GF-D8 (cell line): ENCODE measurements around the gene MLEC.

Source experiments
- DNase-seq: peaks from one replicate; lab custom pipeline; 2025; lab: John Stamatoyannopoulos, UW

Gene MLEC

DNA sequence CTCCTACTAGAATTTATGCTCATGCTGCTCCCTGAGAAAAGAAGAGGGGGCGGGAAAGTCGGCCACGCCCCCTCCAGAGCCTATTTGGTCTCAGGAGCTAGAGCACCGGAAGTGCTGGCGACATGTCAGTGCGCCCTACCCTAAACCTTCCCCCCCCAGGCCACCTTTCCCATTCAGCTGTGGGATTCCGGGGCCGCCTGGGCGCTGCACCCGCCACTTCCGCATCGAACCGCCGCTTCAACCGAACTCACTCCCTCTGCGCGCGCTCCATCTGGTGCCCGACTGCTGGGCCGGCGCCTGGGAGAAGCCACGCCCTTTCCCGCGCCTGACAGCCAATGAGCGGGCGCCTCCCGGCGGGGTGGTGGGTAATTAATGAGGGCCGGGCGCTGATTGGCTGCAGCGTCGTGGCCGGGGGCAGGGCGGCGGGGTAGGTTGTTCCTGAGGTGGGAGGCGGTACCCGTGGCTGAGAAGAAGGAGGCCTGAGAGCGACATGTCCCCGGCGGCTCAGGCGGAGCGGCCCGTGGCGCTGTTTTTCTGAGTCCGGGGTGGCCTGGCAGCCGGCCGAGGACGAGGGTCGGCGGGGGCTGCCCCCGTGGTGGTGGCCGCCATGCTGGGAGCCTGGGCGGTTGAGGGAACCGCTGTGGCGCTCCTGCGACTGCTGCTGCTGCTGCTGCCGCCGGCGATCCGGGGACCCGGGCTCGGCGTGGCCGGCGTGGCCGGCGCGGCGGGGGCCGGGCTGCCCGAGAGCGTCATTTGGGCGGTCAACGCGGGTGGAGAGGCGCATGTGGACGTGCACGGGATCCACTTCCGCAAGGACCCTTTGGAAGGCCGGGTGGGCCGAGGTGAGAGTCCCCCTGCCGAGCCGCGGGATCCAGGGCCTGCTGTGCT is at the start of gene MLEC:
Gene MLEC, plus strand, starts transcription at position 460 of the 888 bp plus-strand sequence. Its CDS starts 148 bp downstream, at position 608.
- DNase-seq: peak; percentile 94

GRCh38 chr12:120639771-120640721 is 46.9 kb upstream of the MLEC start, which contains the start of gene CABP1:
TSS of gene CABP1 (plus strand) at chr12:120640626. CDS start at chr12:120640686, 60 bp downstream.
- DNase-seq: no peak

- no peak for DNase-seq
Observed at GRCh38 chr12:120640861-120641833, 45.8 kb upstream of the MLEC start.

- no peak for DNase-seq
Observed at GRCh38 chr12:120642121-120642520, 44.8 kb upstream of the MLEC start.

- no peak for DNase-seq
Observed at GRCh38 chr12:120642826-120643225, 44.1 kb upstream of the MLEC start.

- DNase-seq: no peak
Observed at GRCh38 chr12:120643574-120643973, 43.4 kb upstream of the MLEC start.

DNA sequence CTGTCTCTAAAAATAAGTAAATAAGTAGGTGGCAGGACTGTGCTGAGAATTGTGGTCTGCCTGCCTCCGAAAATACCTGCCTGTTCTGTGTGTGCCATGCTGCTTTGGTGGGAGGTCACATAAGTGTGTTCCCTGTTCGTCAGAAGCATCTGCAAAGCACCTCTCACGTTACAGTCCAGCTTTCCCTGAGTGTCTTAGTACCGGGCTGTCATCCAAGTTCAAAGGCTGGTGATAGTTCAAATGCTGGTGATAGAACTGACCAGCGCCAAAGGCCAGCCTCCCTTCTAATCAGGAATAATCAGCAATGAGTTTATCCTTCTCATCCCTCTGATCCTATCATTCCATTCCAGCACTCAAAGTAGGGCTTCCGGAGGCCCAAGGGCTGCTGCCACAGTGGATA is 40.9 kb upstream of the MLEC start:
- DNase-seq: no peak

DNA sequence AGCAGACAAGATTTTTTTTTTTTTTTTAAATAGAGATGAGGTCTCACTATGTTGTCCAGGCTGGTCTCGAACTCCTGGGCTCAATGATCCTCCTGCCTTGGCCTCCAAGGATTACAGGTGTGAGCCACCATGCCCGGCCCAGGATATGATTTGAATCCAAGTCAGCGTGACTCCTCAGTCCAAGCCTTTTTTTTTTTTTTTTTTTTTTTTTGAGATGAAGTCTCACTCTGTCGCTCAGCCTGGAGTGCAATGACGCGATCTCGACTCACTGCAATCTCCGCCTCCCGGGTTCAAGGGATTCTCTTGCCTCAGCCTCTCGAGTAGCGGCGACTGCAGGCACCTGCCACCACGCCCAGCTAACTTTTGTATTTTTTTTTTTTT is 39.6 kb upstream of the MLEC start:
- DNase-seq: no peak

DNA sequence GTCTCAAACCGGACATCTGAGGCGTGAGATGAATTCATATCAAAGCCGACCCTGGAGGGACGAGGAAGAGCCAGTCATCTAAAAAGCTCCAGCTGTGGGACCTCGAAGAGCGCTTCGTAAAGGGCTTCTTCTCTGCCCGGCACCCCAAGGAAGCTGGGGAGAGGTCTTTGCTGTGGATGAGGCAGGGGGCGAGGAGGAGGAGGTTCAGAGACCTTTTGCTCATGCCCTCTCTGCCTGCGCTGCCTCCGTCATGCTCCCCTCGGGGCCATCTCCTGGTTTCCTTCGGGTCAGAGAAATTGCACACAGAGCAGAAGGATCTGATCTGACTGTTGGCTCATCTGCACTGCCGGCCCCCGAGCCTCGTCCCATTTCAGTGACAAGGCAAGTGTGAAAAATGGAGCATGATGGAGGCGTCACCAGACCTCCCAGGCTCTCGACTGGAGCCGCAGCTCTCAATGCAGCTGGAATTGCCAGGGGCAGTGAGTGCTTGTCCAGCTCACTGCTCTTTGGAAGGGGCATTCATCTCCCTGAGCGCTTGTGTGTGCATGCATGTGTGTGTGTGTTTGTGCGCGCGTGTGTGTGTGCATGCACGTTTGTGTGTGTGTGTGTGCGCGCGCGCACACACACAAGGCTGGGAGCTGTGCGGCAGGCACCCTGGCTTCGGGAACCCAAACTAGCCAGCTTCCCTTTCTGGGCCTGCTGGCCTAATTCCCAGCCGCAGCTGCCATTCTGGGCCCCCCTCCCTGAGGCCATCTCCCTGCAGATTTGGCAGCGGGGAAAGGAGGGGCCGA is 37.3 kb upstream of the MLEC start:
- no peak for DNase-seq

- DNase-seq: no peak
Observed at GRCh38 chr12:120650233-120650690, 36.7 kb upstream of the MLEC start.

DNA sequence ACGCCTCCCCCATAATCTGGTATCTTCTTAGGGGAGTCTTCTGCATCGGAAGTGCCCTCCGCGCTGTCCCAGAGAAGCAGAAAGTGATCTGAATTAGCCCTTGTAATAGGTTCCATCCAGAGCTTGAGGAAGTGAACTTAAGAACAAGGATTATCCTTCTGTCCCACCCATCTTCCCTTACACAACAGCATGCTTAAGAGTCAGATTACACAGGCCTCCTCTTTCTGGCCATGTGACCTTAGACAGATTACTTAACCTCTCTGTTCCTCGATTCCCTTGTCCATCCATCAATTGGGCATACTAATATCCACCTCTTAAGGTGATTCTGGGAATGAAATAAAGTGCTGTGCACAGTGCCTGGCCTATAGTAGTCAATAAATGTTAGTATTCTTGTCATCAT is 35.1 kb upstream of the MLEC start:
- no peak for DNase-seq

DNA sequence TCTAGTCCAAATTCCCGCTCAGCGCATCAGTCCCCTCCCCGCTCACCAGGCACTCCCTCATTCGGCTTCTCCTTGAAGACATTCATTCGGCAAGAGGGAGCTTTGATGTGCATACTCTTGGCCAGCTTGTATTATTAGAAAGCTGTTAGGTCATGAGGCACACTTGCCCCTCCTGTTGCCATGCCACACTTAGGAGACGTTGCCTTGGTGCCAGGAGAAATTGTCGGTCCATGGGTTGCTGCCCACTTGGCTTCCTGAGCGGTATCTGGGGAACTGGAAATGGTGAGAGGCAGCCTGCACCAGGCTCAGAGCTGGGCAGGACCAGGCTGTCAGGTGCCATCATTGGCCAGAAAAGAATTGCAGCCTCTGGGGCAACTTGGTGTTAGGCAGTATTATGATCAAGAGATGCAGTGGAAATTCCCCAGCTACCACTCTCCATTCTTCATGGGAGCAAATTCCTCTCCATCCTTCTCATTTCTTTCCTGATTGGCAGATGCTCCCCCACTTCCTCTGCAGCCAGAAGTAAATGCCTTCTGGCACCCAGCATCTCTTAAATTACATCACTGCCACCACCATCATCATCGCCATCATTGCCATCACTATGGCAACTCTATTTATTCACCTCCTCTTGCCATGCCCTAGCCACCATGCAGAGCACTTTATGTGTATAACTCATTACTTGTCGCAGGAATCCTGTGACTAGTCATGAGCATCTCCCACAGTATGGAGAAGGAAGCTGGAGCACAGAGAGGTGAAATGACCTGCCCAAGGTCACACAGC is 34.1 kb upstream of the MLEC start:
- no peak for DNase-seq

DNA sequence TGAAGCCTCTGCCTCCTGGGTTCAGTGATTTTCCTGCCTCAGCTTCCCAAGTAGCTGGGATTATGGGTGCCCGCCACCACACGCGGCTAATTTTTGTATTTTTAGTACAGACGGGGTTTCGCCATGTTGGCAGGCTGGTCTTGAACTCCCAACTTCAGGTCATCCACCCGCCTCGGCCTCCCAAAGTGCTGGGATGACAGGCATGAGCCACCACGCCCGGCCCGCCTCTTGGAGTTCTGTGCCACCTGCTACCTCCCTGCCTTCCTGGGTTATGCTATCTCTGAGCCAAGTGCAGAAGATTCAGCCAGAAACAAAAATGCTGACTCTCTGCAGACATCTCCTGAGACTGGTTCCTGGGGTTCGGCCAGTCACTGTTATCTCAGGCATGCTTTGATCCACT is 33.3 kb upstream of the MLEC start:
- DNase-seq: no peak

GRCh38 chr12:120654656-120655055 is 32.3 kb upstream of the MLEC start:
- no peak for DNase-seq

DNA sequence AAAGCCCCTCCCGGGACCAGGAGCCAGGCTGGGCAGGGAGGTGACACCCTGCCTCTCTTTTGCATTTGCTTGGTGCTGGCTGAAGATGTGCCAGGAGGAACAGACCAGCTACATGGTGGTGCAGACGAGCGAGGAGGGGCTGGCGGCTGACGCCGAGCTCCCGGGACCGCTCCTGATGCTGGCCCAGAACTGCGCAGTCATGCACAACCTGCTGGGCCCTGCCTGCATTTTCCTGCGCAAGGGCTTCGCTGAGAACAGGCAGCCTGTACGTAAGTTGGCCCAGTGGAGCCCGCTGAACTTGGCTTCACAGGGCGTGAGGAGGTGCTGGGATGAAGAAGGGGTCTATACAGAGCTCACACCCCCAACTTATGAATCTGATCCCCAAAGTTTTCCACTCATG is 30.9 kb upstream of the MLEC start:
- DNase-seq: no peak

GRCh38 chr12:120658286-120659150 is 28.4 kb upstream of the MLEC start:
- DNase-seq: no peak

DNA sequence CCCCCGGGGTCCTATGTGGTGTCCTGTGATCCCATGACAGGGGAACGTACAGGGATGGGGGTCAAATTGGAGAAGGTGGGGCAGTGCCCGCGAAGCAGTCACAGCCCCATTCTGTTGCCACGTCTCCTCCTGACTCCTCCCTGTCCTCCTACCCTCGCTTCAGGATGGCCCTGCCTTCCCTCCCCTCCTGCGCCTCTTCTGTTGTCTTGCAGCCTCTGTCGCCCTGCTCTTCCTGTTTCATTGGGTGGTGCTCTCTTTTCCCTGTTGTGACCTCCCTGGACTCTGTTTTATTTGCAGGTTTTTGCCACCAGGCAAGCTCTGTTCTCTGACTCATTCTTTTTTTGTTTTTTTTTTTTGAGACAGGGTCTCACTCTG is 27.8 kb upstream of the MLEC start:
- no peak for DNase-seq

- DNase-seq: no peak
Observed at GRCh38 chr12:120661432-120661831, 25.5 kb upstream of the MLEC start.

- DNase-seq: peak; percentile 33
Observed at GRCh38 chr12:120662879-120663278, 24.1 kb upstream of the MLEC start.
